AG04449 (cell line): ENCODE data around the gene ABCG5.

Source experiments
- CTCF ChIA-PET: fragments of 350-600 bp; formaldehyde crosslinking; extraction: SDS; loops from one replicate; lab custom pipeline; 2021; ENCODE audit warnings: antibody characterized with exemption; lab: Yijun Ruan, JAX
- POLR2A ChIA-PET: fragments of 400-600, 350-600 bp; formaldehyde crosslinking; extraction: SDS; loops from one replicate; lab custom pipeline; 2020; ENCODE audit warnings: antibody characterized with exemption, inconsistent platforms; lab: Yijun Ruan, JAX
- DNase-seq: peaks from one replicate; pipeline ENCODE4 v3.0.0-alpha.2; 2010; ENCODE audit warnings: low read depth, low spot score
- H3K4me3 ChIP-seq: 2 replicates; pipeline ENCODE4 v1.5.1; 2011; ENCODE audit warnings: low read depth, mild to moderate bottlenecking, control low read depth, low read length
- CTCF ChIP-seq: IDR thresholded peaks from one replicate; pipeline ENCODE4 v1.5.1; 2011; ENCODE audit warnings: mild to moderate bottlenecking, moderate library complexity, low read length, control low read depth, inconsistent platforms; ENCODE audit not compliant: insufficient read depth; ENCODE audit errors: missing control alignments

Gene ABCG5

GRCh38 chr2:43810452-43810851 is 28.2 kb downstream of the ABCG5 start:
- no peak overlapping the region for H3K4me3 ChIP-seq
- ChIA-PET CTCF (interaction anchor here (0.6 kb wide), 1 partner anchor 9 kb away, joined by 3 read pairs; no protein-coding TSS in a partner anchor), POLR2A (no interaction called here)
- no peak for TF ChIP-seq CTCF
- DNase-seq = no peak

- no peak for TF ChIP-seq CTCF
- ChIA-PET POLR2A (no interaction called here), CTCF (no interaction called here)
- H3K4me3 ChIP-seq = no peak overlapping the region
- DNase-seq = no peak
Measured at GRCh38 chr2:43806719-43807031, 32.0 kb downstream of the ABCG5 start.

- no peak for TF ChIP-seq CTCF
- CTCF ChIA-PET = no interaction called here
- POLR2A ChIA-PET = no interaction called here
- no peak overlapping the region for H3K4me3 ChIP-seq
- DNase-seq = no peak
Measured at GRCh38 chr2:43803113-43803512, 35.5 kb downstream of the ABCG5 start.

- ChIA-PET POLR2A (no interaction called here), CTCF (interaction anchor here (1.1 kb wide), 1 partner anchor 8 kb away, joined by 3 read pairs; no protein-coding TSS in a partner anchor)
- TF ChIP-seq CTCF = no peak
- H3K4me3 ChIP-seq = no peak overlapping the region
- no peak for DNase-seq
Measured at GRCh38 chr2:43802135-43802534, 36.5 kb downstream of the ABCG5 start.

DNA sequence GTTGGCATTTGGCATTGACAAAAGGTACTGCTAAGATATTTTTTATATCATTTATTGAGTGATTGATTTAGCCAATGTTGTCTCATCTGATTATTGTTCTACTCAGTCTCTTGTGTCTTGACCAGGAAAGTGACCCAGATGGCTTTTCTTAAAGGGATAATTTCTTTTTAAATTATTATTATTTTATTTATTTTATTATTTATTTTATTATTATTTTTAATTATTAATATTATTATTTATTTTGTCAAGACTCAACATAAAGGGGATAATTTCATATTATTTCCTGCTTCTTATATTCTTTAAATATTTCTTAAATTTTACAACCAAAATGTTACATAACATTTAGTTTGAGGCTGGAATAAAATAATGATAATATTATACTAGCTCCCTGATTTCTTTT is 37.7 kb downstream of the ABCG5 start:
- ChIA-PET POLR2A (no interaction called here), CTCF (interaction anchor here (1.1 kb wide), 1 partner anchor 9 kb away, joined by 3 read pairs; no protein-coding TSS in a partner anchor)
- no peak for TF ChIP-seq CTCF
- no peak for DNase-seq
- no peak overlapping the region for H3K4me3 ChIP-seq

- H3K4me3 ChIP-seq = no peak overlapping the region
- DNase-seq = no peak
- ChIA-PET CTCF (interaction anchor here (1.0 kb wide), 2 partner anchors 9 to 11 kb away, joined by 3 to 5 read pairs; no protein-coding TSS in a partner anchor), POLR2A (interaction anchor here (0.6 kb wide), 1 partner anchor 93 kb away, joined by 4 read pairs; no protein-coding TSS in a partner anchor)
- TF ChIP-seq CTCF = no peak
Measured at GRCh38 chr2:43798300-43798699, 40.3 kb downstream of the ABCG5 start.
